A549 (cell line): ENCODE data around the gene KCNK3. TPM values are rescaled to one million over a fixed set of nuclear protein-coding genes. Genes with fewer than 3 reads are reported as not detected.
"Not testable (repeated sequence)": the region's sequence is repeated elsewhere in the genome, so short reads cannot be mapped to it uniquely, and the experiment has no call there.

Experiments
- ATAC-seq, 2 experiments: fragments of 200-7000 bp in 1 of 2; fragments of >200 bp in 1 of 2; cut with Nextera tagmentation in 1 of 2; cut with Tn5 transposase in 1 of 2; 3 replicates each; pipeline versions ENCODE4 v1.8.0 to v1.9.1; 2018 to 2020; ENCODE audit warnings: mild to moderate bottlenecking in 1 of 2, moderate library complexity in 1 of 2
- CTCF ChIA-PET: fragments of 300-600 bp; sonication (Branson Sonifier 250); formaldehyde crosslinking; extraction: SDS; loops from one replicate; lab custom pipeline; 2021; ENCODE audit warnings: antibody characterized with exemption, inconsistent platforms; lab: Yijun Ruan, JAX
- POLR2A ChIA-PET: fragments of 350-600 bp; formaldehyde crosslinking; extraction: SDS; loops from one replicate; lab custom pipeline; 2021; ENCODE audit warnings: antibody characterized with exemption, inconsistent platforms; lab: Yijun Ruan, JAX
- DNase-seq, 2 experiments: peaks; one replicate each; pipeline versions ENCODE4 v3.0.0 to v3.0.0-alpha.2; 2011 to 2016; ENCODE audit warnings: low read depth in 1 of 2, low spot score in 1 of 2
- FAIRE-seq: peaks from 2 replicates; lab custom pipeline; 2011; peaks lifted over from hg19 to GRCh38; lab: Jason Lieb, UNC
- H3K27ac ChIP-seq, 2 experiments: fragments of >200 bp; sonication (Bioruptor Twin); formaldehyde crosslinking; 3 replicates each; pipeline ENCODE4 v1.5.1; 2016 to 2017
- H3K4me1 ChIP-seq: fragments of >200 bp; sonication (Bioruptor Twin); formaldehyde crosslinking; 3 replicates; pipeline ENCODE4 v1.6.1; 2016
- H3K4me2 ChIP-seq: fragments of >200 bp; sonication (Bioruptor Twin); formaldehyde crosslinking; 3 replicates; pipeline ENCODE4 v1.6.1; 2016
- H3K4me3 ChIP-seq: fragments of >200 bp; sonication (Bioruptor Twin); formaldehyde crosslinking; 3 replicates; pipeline ENCODE4 v1.5.1; 2016
- H3K9me3 ChIP-seq: fragments of >200 bp; sonication (Bioruptor Twin); formaldehyde crosslinking; 3 replicates; pipeline ENCODE4 v1.6.1; 2016
- CHD2 ChIP-seq: fragments of 150-350 bp; IDR thresholded peaks from 2 replicates; pipeline ENCODE4 v1.6.1; 2014; ENCODE audit warnings: low read length; ENCODE audit not compliant: partially characterized antibody
- EHF ChIP-seq: fragments of 250-450 bp; sonication (Bioruptor Pico); IDR thresholded peaks from 2 replicates; pipeline ENCODE4 v1.5.0; 2020; ENCODE audit warnings: mild to moderate bottlenecking
- ELK1 ChIP-seq: fragments of 150-350 bp; IDR thresholded peaks from 2 replicates; pipeline ENCODE4 v1.6.1; 2014; ENCODE audit warnings: low read depth, mild to moderate bottlenecking, low read length
- GATA3 ChIP-seq: IDR thresholded peaks from 2 replicates; pipeline ENCODE4 v1.6.1; 2012; ENCODE audit warnings: borderline replicate concordance
- HOXA7 ChIP-seq: fragments of 250-450 bp; sonication (Bioruptor Pico); IDR thresholded peaks from 2 replicates; pipeline ENCODE4 v1.5.0; 2020; ENCODE audit warnings: mild to moderate bottlenecking, moderate library complexity
- JUNB ChIP-seq: fragments of >200 bp; sonication (Bioruptor Twin); formaldehyde crosslinking; IDR thresholded peaks from 2 replicates; pipeline ENCODE4 v1.6.1; 2016
- NPAS2 ChIP-seq: fragments of 250-450 bp; sonication (Bioruptor Pico); IDR thresholded peaks from 2 replicates; pipeline ENCODE4 v1.8.0; 2022; ENCODE audit warnings: mild to moderate bottlenecking, moderate library complexity, borderline replicate concordance
- PBX3 ChIP-seq: IDR thresholded peaks from 2 replicates; pipeline ENCODE4 v1.6.1; 2012
- RCOR1 ChIP-seq: fragments of 150-350 bp; IDR thresholded peaks from 2 replicates; pipeline ENCODE4 v1.6.1; 2014; ENCODE audit warnings: antibody characterized with exemption, low read length, low read depth
- RNF2 ChIP-seq: fragments of 200-600 bp; sonication (generic); IDR thresholded peaks from 2 replicates; pipeline ENCODE4 v1.6.1; 2016; ENCODE audit warnings: low read depth, mild to moderate bottlenecking, antibody characterized with exemption, moderate library complexity, borderline replicate concordance
- TP53 ChIP-seq: fragments of 250-450 bp; sonication (Bioruptor Pico); IDR thresholded peaks from 2 replicates; pipeline ENCODE4 v1.5.0; 2021; ENCODE audit warnings: mild to moderate bottlenecking, moderate library complexity
- ZC3H11A ChIP-seq: fragments of 450-650 bp; IDR thresholded peaks from 2 replicates; pipeline ENCODE4 v1.6.1; 2014; ENCODE audit warnings: antibody characterized with exemption, mild to moderate bottlenecking
- ZFP36 ChIP-seq: fragments of 450-650 bp; IDR thresholded peaks from 2 replicates; pipeline ENCODE4 v1.6.1; 2014; ENCODE audit warnings: borderline replicate concordance; ENCODE audit not compliant: partially characterized antibody
- ZNF302 ChIP-seq: fragments of 250-450 bp; sonication (Bioruptor Pico); IDR thresholded peaks from 2 replicates; pipeline ENCODE4 v1.9.0; 2021; ENCODE audit warnings: inconsistent platforms, mild to moderate bottlenecking, moderate library complexity
- ZSCAN20 ChIP-seq: fragments of 250-450 bp; sonication (Bioruptor Pico); IDR thresholded peaks from 2 replicates; pipeline ENCODE4 v1.8.0; 2022; ENCODE audit warnings: mild to moderate bottlenecking, moderate library complexity
- WGBS: methylation state at CpG from one replicate; pipeline ENCODE4 v1.1.6; 2017; ENCODE audit errors: missing lambda C conversion rate; 5-methylcytosine and 5-hydroxymethylcytosine counted together
- polyA plus RNA-seq, 4 experiments: library from polyadenylated mRNA; depleted of rRNA in 3 of 4; stranded (reverse); fragments of >200 nt; fragmentation: RNase III in 1 of 4; extraction: RNeasy Plus Mini Kit Qiagen cat#74134 plus additional on column Dnase treatment in 1 of 4; gene quantifications; 2 replicates in 3 of 4; 3 replicates in 1 of 4; pipeline ENCODE4 v1.2.3, GENCODE V29; 2011 to 2017

KCNK3 gene
- polyA plus RNA-seq, 2 of the 4 experiments (the other 2 are of a cell fraction): 2.4 to 2.8 TPM

GRCh38 chr2:26758790-26759321, 66.3 kb downstream of the KCNK3 start:
- Histone ChIP-seq H3K4me2 (peak overlapping the region; percentile 70), H3K4me3 (no peak overlapping the region), H3K27ac (peak overlapping the region; percentile 97), H3K4me1 (peaks cover 57% of the 10 kb centered on the region), H3K9me3 (no peaks in the 10 kb centered on the region)
- ChIA-PET CTCF (interaction anchor here (0.7 to 2.8 kb wide), 4 partner anchors 10 to 294 kb away, joined by 3 to 12 read pairs (median 6); no protein-coding TSS in a partner anchor), POLR2A (no interaction called here)
- no peak for TF ChIP-seq TP53 (CRISPR knock-in tag)
- no peak for TF ChIP-seq GATA3
- no peak for TF ChIP-seq HOXA7 (CRISPR knock-in tag)
- ATAC-seq (0 out of 6 replicates have a peak, but pooled peaks of 1 of the 2 experiments have one; percentile 2), DNase-seq (no peak), FAIRE-seq (no peak)
- WGBS: 67% methylated on average over 7 of the region's 7 CpGs

GRCh38 chr2:26759845-26760244, 67.3 kb downstream of the KCNK3 start:
- Histone ChIP-seq H3K27ac (peak overlapping the region; percentile 97), H3K4me3 (no peak overlapping the region), H3K4me2 (no peak overlapping the region), H3K9me3 (no peaks in the 10 kb centered on the region), H3K4me1 (peaks cover 49% of the 10 kb centered on the region)
- no peak for DNase-seq
- WGBS: 97% methylated on average over 5 of the region's 5 CpGs
- ATAC-seq: no peak
- no peak for TF ChIP-seq ZSCAN20
- TF ChIP-seq HOXA7 (CRISPR knock-in tag): no peak
- TF ChIP-seq ELK1: no peak
- no peak for TF ChIP-seq ZNF302
- no peak for TF ChIP-seq RCOR1
- TF ChIP-seq JUNB: no peak
- TF ChIP-seq EHF (CRISPR knock-in tag): no peak
- TF ChIP-seq PBX3: no peak
- TF ChIP-seq ZC3H11A: no peak
- TF ChIP-seq RNF2: no peak
- no peak for TF ChIP-seq NPAS2 (CRISPR knock-in tag)
- CTCF ChIA-PET: interaction anchor here (0.7 to 2.8 kb wide), 5 partner anchors 9 to 162 kb away, joined by 3 to 12 read pairs (median 3); no protein-coding TSS in a partner anchor
- FAIRE-seq: no peak
- POLR2A ChIA-PET: no interaction called here

- H3K4me3 ChIP-seq, POLR2A ChIA-PET, ATAC-seq, H3K9me3 ChIP-seq, DNase-seq, FAIRE-seq, H3K4me2 ChIP-seq: not testable (repeated sequence)
- peak overlapping the region; percentile 40 to 97; a peak in 5 of 6 replicates for H3K27ac ChIP-seq
- H3K4me1 ChIP-seq: peaks cover 48% of the 10 kb centered on the region
- CTCF ChIA-PET: interaction anchor here (1.2 to 2.8 kb wide), 3 partner anchors 8 to 156 kb away, joined by 3 to 12 read pairs (median 10); no protein-coding TSS in a partner anchor
- 85% methylated on average over 10 of the region's 10 CpGs for WGBS
These were observed 68.5 kb downstream of the KCNK3 start for GRCh38 chr2:26760991-26761390.

GRCh38 chr2:26763019-26763418, 70.5 kb downstream of the KCNK3 start:
- H3K4me2 ChIP-seq: peak overlapping the region; percentile 93
- ChIA-PET POLR2A (interaction anchor here (0.9 to 1.5 kb wide), 2 partner anchors 19 to 23 kb away, joined by 5 to 14 read pairs; partner anchors contain the start of gene CENPA), CTCF (interaction anchor here (1.6 to 1.8 kb wide), 3 partner anchors 8 to 158 kb away, joined by 5 read pairs; no protein-coding TSS in a partner anchor)
- FAIRE-seq: no peak
- no peak overlapping the region for H3K4me3 ChIP-seq
- H3K27ac ChIP-seq: peak overlapping the region; percentile 95 to 96
- no peak for ATAC-seq
- DNase-seq: no peak
- 88% methylated on average over 10 of the region's 10 CpGs for WGBS
- TF ChIP-seq CHD2 (no peak), ZFP36 (no peak)
- peaks cover 51% of the 10 kb centered on the region for H3K4me1 ChIP-seq
- H3K9me3 ChIP-seq: no peaks in the 10 kb centered on the region
